ENCODE results near the gene CDK6. TPM values are rescaled to one million over a fixed set of nuclear protein-coding genes. Genes with fewer than 3 reads are reported as not detected.
A peak's percentile ranks its signal among the peaks of the same experiment; 100 is the strongest.
"Not testable (repeated sequence)": the region's sequence is repeated elsewhere in the genome, so short reads cannot be mapped to it uniquely, and the experiment has no call there.

CDK6 gene
- total RNA-seq, 4 donors from 2014 or later, result 22.2 to 45.4 (median 36.4) TPM

- peak in 1 of 3 experiments; percentile 6 for TF ChIP-seq CTCF (IDR thresholded peaks at IDR 0.05)
- H3K9me3 ChIP-seq, result peaks cover 0 to 13% (median 6%) of the 10 kb centered on the region in 4 donors
- H3K36me3 ChIP-seq; H3K27me3 ChIP-seq; intact Hi-C loops (cut with DNase I); DNase-seq (ENCODE audit: extremely low spot score); H3K27ac ChIP-seq (replicated peaks in 1 of 4); H3K4me1 ChIP-seq; H3K4me3 ChIP-seq: not testable (repeated sequence)
- 60% methylated on average over 5 of the region's 5 CpGs for WGBS
Observed at GRCh38 chr7:92864169-92864568, 27.8 kb upstream of the CDK6 start.

- Histone ChIP-seq H3K9me3 (no peaks in the 10 kb centered on the region), H3K4me1 (no peaks in the 10 kb centered on the region), H3K4me3 (no peak overlapping the region), H3K27ac (replicated peaks in 1 of 4) (no peak overlapping the region), H3K27me3 (no peaks in the 10 kb centered on the region), H3K36me3 (no peaks in the 10 kb centered on the region)
- intact Hi-C loops (cut with DNase I), result no loop called here
- no peak for DNase-seq (ENCODE audit: extremely low spot score)
- TF ChIP-seq EP300 (IDR thresholded peaks at IDR 0.05) (no peak), POLR2A (IDR thresholded peaks at IDR 0.05; ENCODE audit: low read depth) (no peak), CTCF (IDR thresholded peaks at IDR 0.05) (no peak), POLR2AphosphoS5 (IDR thresholded peaks at IDR 0.05) (no peak)
- 95% methylated on average over 2 of the region's 2 CpGs for WGBS
Observed at GRCh38 chr7:92856436-92856835, 20.1 kb upstream of the CDK6 start.

- no peak for DNase-seq (ENCODE audit: extremely low spot score)
- intact Hi-C loops (cut with DNase I), result no loop called here
- WGBS, result 48% methylated on average over 5 of the region's 5 CpGs
Observed at GRCh38 chr7:92854501-92855238, 18.3 kb upstream of the CDK6 start.

GRCh38 chr7:92851732-92852131 is 15.4 kb upstream of the CDK6 start:
- no peak for DNase-seq (ENCODE audit: extremely low spot score)
- no peaks in the 10 kb centered on the region for H3K27me3 ChIP-seq
- no peak overlapping the region for H3K27ac ChIP-seq (replicated peaks in 1 of 4)
- H3K9me3 ChIP-seq, result no peaks in the 10 kb centered on the region
- TF ChIP-seq POLR2AphosphoS5 (IDR thresholded peaks at IDR 0.05), result no peak
- TF ChIP-seq EP300 (IDR thresholded peaks at IDR 0.05), result no peak
- no peak for TF ChIP-seq CTCF (IDR thresholded peaks at IDR 0.05)
- no peak for TF ChIP-seq POLR2A (IDR thresholded peaks at IDR 0.05; ENCODE audit: low read depth)
- 75% methylated on average over 3 of the region's 3 CpGs for WGBS
- H3K36me3 ChIP-seq, result no peaks in the 10 kb centered on the region
- no peak overlapping the region for H3K4me3 ChIP-seq
- H3K4me1 ChIP-seq, result no peaks in the 10 kb centered on the region
- intact Hi-C loops (cut with DNase I), result no loop called here

More at GRCh38 chr7:92854501-92855238, 18.3 kb upstream of the CDK6 start:
- Histone ChIP-seq H3K9me3 (no peaks in the 10 kb centered on the region), H3K27me3 (no peaks in the 10 kb centered on the region), H3K36me3 (no peaks in the 10 kb centered on the region), H3K27ac (replicated peaks in 1 of 4) (no peak overlapping the region), H3K4me3 (no peak overlapping the region), H3K4me1 (no peaks in the 10 kb centered on the region)
- TF ChIP-seq POLR2A (IDR thresholded peaks at IDR 0.05; ENCODE audit: low read depth), result no peak
- no peak for TF ChIP-seq EP300 (IDR thresholded peaks at IDR 0.05)
- TF ChIP-seq POLR2AphosphoS5 (IDR thresholded peaks at IDR 0.05), result no peak
- TF ChIP-seq CTCF (IDR thresholded peaks at IDR 0.05), result no peak

- H3K4me3 ChIP-seq, result no peak overlapping the region
- no peak for DNase-seq (ENCODE audit: extremely low spot score)
- intact Hi-C loops (cut with DNase I), result no loop called here
- H3K9me3 ChIP-seq, result no peaks in the 10 kb centered on the region
- TF ChIP-seq POLR2AphosphoS5 (IDR thresholded peaks at IDR 0.05) (no peak), CTCF (IDR thresholded peaks at IDR 0.05) (no peak), POLR2A (IDR thresholded peaks at IDR 0.05; ENCODE audit: low read depth) (no peak), EP300 (IDR thresholded peaks at IDR 0.05) (no peak)
- no peaks in the 10 kb centered on the region for H3K36me3 ChIP-seq
- 74% methylated on average over 1 of the region's 1 CpG for WGBS
- no peak overlapping the region for H3K27ac ChIP-seq (replicated peaks in 1 of 4)
- no peaks in the 10 kb centered on the region for H3K27me3 ChIP-seq
- no peaks in the 10 kb centered on the region for H3K4me1 ChIP-seq
Observed at GRCh38 chr7:92850516-92850915, 14.1 kb upstream of the CDK6 start.
